HG03460 (cell line): ENCODE results near the gene PHF19.

Source experiments
- ATAC-seq: cut with Tn5 transposase; IDR thresholded peaks from one replicate; pipeline ENCODE4 v1.9.1; 2021; ENCODE audit not compliant: unreplicated experiment

The PHF19 gene

GRCh38 chr9:120914396-120914795 lies 37.4 kb upstream of the PHF19 start:
- no peak for ATAC-seq

GRCh38 chr9:120913647-120914264 lies 36.8 kb upstream of the PHF19 start:
- ATAC-seq = no peak

- no peak for ATAC-seq
Observed at GRCh38 chr9:120912958-120913646, 36.1 kb upstream of the PHF19 start.

- no peak for ATAC-seq
Observed at GRCh38 chr9:120911295-120911837, 34.4 kb upstream of the PHF19 start.

GRCh38 chr9:120910643-120911042 lies 33.7 kb upstream of the PHF19 start:
- ATAC-seq = no peak

GRCh38 chr9:120909904-120910303 lies 32.9 kb upstream of the PHF19 start:
- ATAC-seq = no peak

GRCh38 chr9:120905315-120906164 lies 28.6 kb upstream of the PHF19 start:
- no peak for ATAC-seq

GRCh38 chr9:120904978-120905301 lies 28.0 kb upstream of the PHF19 start:
- no peak for ATAC-seq

- ATAC-seq = no peak
Observed at GRCh38 chr9:120904061-120904977, 27.3 kb upstream of the PHF19 start.

GRCh38 chr9:120902569-120903535 lies 25.9 kb upstream of the PHF19 start:
- ATAC-seq = no peak

- ATAC-seq = no peak
Observed at GRCh38 chr9:120901755-120902568, 25.0 kb upstream of the PHF19 start.

- no peak for ATAC-seq
Observed at GRCh38 chr9:120900824-120901223, 23.8 kb upstream of the PHF19 start.

- ATAC-seq = no peak
Observed at GRCh38 chr9:120899490-120900068, 22.6 kb upstream of the PHF19 start.

GRCh38 chr9:120898396-120898795 lies 21.4 kb upstream of the PHF19 start:
- ATAC-seq = no peak

GRCh38 chr9:120895951-120896350 lies 19.0 kb upstream of the PHF19 start:
- ATAC-seq = no peak

- no peak for ATAC-seq
Observed at GRCh38 chr9:120894321-120895148, 17.5 kb upstream of the PHF19 start.

GRCh38 chr9:120893611-120894307 lies 16.8 kb upstream of the PHF19 start:
- ATAC-seq = no peak
